Mucosa of gallbladder (tissue), 1 donor: ENCODE data around the gene RELN. TPM values are rescaled to one million over a fixed set of nuclear protein-coding genes. Genes with fewer than 3 reads are reported as not detected.
"Not testable (repeated sequence)": the region's sequence is repeated elsewhere in the genome, so short reads cannot be mapped to it uniquely, and the experiment has no call there.

ENCODE experiments used
- DNase-seq: peaks from one replicate; pipeline ENCODE4 v3.0.0-alpha.2; 2020; ENCODE audit warnings: low spot score
- total RNA-seq: library from RNA; stranded (reverse); gene quantifications from one replicate; pipeline ENCODE4 v1.2.1, GENCODE V29; 2021
- donor health status: DM: no; HTN: no; CAD: no.

The RELN gene
- total RNA-seq, 1 donor from 2014 or later = 1.8 TPM

GRCh38 chr7:103851357-103851756 is 138.1 kb downstream of the RELN start:
- no peak for DNase-seq

GRCh38 chr7:103843689-103844480 is 145.6 kb downstream of the RELN start:
- no peak for DNase-seq

- DNase-seq = no peak
These were observed 156.1 kb downstream of the RELN start for GRCh38 chr7:103833401-103833800.

GRCh38 chr7:103832438-103832837 is 157.0 kb downstream of the RELN start:
- DNase-seq = no peak

GRCh38 chr7:103824251-103824650 is 165.2 kb downstream of the RELN start:
- DNase-seq = no peak

GRCh38 chr7:103823084-103823483 is 166.4 kb downstream of the RELN start:
- DNase-seq = no peak

- no peak for DNase-seq
These were observed 168.4 kb downstream of the RELN start for GRCh38 chr7:103821092-103821491.

GRCh38 chr7:103815972-103816371 is 173.5 kb downstream of the RELN start:
- DNase-seq = not testable (repeated sequence)

GRCh38 chr7:103813970-103814369 is 175.5 kb downstream of the RELN start:
- DNase-seq = no peak

DNA sequence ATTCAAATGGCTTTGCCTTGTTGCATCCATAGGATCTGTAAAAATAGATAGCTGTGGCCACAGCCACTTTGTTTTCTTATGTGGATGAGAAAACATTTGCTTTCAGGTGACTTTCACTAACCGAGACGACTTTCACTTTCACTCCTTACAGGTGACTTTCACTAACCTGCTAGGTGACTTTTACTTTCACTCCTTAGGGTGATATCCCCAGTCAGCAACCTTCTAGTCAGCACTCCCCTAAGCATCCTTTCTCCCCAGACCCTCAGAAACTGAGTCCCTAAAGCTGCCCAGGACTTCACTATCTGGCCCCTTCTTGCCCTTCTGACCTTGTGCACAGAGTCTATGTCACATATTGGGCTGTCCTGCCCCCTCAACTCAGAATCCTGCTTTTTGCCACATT is 177.5 kb downstream of the RELN start:
- peak; percentile 21 for DNase-seq

DNA sequence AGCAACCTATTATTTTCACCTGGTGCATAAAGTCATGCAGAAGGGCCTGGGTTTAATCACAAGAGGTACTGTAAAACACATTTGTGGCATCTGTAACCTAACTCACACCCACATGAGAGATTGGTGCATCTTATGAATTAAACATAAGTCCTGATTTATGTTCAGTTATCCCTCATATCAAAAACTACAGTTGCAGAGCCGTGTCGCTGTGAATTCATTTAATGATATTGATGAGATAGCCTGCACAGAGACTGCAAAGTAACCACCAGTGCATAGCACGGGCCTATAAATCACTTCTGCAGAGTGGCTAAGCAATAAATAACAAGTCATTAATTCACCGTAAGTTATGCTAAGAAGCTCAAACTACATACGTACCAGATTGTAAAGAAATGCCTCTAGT is 178.2 kb downstream of the RELN start:
- no peak for DNase-seq

DNA sequence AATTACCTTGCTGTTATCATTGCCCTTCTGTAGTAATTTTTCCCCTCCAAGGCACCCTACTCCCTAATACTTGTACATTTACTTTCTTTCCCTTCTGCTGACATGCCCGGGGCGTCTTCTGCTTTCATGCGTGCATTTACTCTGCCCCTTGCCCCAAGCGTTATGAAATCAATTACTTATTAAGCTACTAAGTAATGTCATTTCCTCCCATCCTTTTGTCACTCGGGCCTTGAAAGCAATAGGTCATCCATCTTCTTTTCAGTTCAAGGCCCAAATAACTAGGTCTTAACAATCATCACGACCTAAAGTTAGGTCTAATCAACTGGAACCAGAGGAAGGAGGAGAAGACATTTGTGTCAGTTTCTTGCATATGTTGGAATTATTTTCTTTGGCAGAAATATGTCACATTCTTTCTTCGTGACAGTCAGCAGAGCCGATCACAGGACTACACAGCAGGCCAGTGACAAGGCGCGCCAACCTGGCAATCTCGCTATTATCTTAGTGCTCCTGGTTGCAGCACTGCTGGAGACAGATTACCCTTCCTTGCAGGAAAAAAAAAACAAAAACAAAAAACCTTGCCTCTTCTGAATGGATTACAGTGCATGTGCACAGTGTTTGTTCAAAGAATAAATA is 179.2 kb downstream of the RELN start:
- DNase-seq = peak; percentile 38

- DNase-seq = no peak
These were observed 180.0 kb downstream of the RELN start for GRCh38 chr7:103809229-103809994.

DNA sequence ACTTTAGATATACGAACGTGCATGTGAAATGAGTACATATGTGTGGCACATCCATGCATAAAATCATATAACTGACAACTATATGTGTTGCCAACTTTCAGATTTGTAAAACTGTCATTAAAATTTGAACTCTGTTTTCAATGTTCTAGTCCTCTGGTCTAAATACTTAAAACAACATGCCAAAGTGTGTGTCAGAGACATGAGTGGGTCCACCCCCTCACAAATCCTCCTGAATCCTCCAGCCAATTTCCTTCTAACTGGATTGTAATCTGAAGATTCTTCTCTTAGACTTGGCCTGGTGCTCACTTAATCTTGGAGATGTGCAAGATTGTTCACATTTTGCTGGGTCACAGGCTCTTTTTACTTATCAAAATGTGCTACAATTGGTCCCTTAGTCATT is 184.1 kb downstream of the RELN start:
- no peak for DNase-seq

DNA sequence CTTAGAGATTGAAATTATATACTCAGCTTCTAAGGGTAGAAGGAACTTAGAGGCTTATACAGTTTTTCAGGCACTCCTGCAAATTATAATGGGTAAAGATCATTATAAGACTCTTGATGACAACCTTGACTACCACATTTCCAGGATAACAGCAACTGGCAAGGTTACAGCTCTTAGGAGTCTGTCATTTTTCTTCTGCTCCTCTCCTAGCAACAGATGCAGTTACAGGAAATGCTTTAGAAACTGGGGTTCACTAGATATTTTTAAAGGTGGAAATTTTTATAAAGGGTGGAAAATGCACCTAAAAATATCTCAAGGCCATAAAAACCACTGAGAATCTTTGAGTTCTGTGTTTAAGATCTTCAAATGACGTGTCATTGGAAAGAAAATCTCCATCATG is 185.8 kb downstream of the RELN start:
- no peak for DNase-seq

DNA sequence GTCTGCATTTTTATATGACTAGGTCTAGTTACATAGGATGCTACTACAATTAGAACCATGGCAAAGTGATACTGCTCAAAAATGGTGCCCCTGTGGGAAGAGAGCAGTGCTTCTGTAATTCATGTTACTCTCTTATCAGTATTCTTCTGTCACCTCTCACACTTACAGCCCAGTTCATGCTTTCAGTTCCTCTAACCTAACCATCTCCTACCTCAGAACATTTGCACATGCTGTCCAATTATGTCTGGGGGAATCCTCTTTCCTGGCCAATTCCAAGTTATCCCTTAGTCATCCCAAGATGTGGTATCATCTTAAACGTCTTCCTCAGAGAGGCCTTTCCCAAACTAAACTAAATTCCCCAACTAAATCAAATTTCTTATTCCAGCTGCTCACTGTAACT is 190.2 kb downstream of the RELN start:
- DNase-seq = no peak

GRCh38 chr7:103797647-103798307 is 191.7 kb downstream of the RELN start:
- DNase-seq = no peak

- no peak for DNase-seq
These were observed 193.0 kb downstream of the RELN start for GRCh38 chr7:103796327-103796962.

- no peak for DNase-seq
These were observed 193.7 kb downstream of the RELN start for GRCh38 chr7:103795787-103796186.

- DNase-seq = no peak
These were observed 194.4 kb downstream of the RELN start for GRCh38 chr7:103795107-103795506.

GRCh38 chr7:103794424-103794823 is 195.0 kb downstream of the RELN start:
- DNase-seq = no peak

GRCh38 chr7:103793614-103794013 is 195.8 kb downstream of the RELN start:
- DNase-seq = no peak
